HepG2 (cell line): ENCODE results near the gene RPL27A. TPM values are rescaled to one million over a fixed set of nuclear protein-coding genes. Genes with fewer than 3 reads are reported as not detected.

Experiments
- ATAC-seq: fragments of 200-7000 bp; cut with Tn5 transposase; 3 replicates; pipeline ENCODE4 v1.9.1; 2020; ENCODE audit warnings: mild to moderate bottlenecking, moderate library complexity
- BruUV-seq: library from RNA; stranded (reverse); fragments of 400-500 nt; replicated peaks from 2 replicates; lab custom pipeline; 2021; lab: Mats Ljungman, UMichigan
- CTCF ChIA-PET: fragments of 300-600 bp; formaldehyde crosslinking; extraction: SDS; loops from one replicate; lab custom pipeline; 2021; ENCODE audit warnings: low total read pairs, inconsistent platforms, low intra/inter-chr PET ratio; lab: Yijun Ruan, JAX
- POLR2A ChIA-PET: fragments of 350-600 bp; sonication (Branson Sonifier 250); formaldehyde crosslinking; loops from one replicate; lab custom pipeline; 2020; ENCODE audit warnings: antibody characterized with exemption, inconsistent platforms; lab: Yijun Ruan, JAX
- DNase-seq: peaks from one replicate; pipeline ENCODE4 v3.0.0-alpha.2; 2015; ENCODE audit warnings: low spot score
- FAIRE-seq: peaks from 3 replicates; lab custom pipeline; 2011; peaks lifted over from hg19 to GRCh38; lab: Jason Lieb, UNC
- H2AFZ ChIP-seq: one replicate; pipeline ENCODE4 v1.6.1; 2011; ENCODE audit warnings: low read length, inconsistent platforms
- H3K27ac ChIP-seq: fragments of 300-600 bp; 3 replicates; pipeline ENCODE4 v1.8.0; 2011; ENCODE audit warnings: mixed run types, mild to moderate bottlenecking, mixed read lengths, low read length, inconsistent platforms; ENCODE audit not compliant: insufficient read depth; ENCODE audit errors: extremely low read length
- H3K27me3 ChIP-seq, 2 experiments: fragments of 200-600 bp in 1 of 2; 2 replicates in 1 of 2; 3 replicates in 1 of 2; pipeline versions ENCODE4 v1.6.0 to v1.8.0; 2011; ENCODE audit warnings: low read length in 2 of 2, mild to moderate bottlenecking in 2 of 2, moderate library complexity in 2 of 2, inconsistent platforms in 1 of 2; ENCODE audit not compliant: insufficient read depth in 2 of 2, control insufficient read depth in 1 of 2
- H3K36me3 ChIP-seq, 2 experiments: fragments of 200-600 bp in 1 of 2; replicated peaks in 1 of 2; 2 replicates in 1 of 2; 3 replicates in 1 of 2; pipeline versions ENCODE4 v1.5.1 to v1.8.0; 2011; ENCODE audit warnings: low read length in 2 of 2, inconsistent platforms in 1 of 2; ENCODE audit not compliant: insufficient read depth in 2 of 2, control insufficient read depth in 1 of 2
- H3K4me1 ChIP-seq: 2 replicates; pipeline ENCODE4 v1.5.1; 2012; ENCODE audit warnings: low read length, inconsistent platforms; ENCODE audit not compliant: insufficient read depth
- H3K4me2 ChIP-seq: 2 replicates; pipeline ENCODE4 v1.6.0; 2011; ENCODE audit warnings: low read depth, low read length, inconsistent platforms
- H3K4me3 ChIP-seq, 3 experiments: fragments of 200-600 bp in 1 of 3; sonication (generic), shearing (Covaris generic) in 1 of 3; replicated peaks in 1 of 3; 2 replicates each; pipeline ENCODE4 v1.5.1; 2011 to 2016; ENCODE audit warnings: low read length in 3 of 3, inconsistent platforms in 2 of 3, low read depth in 2 of 3, mild to moderate bottlenecking in 2 of 3, control low read depth in 1 of 3, mixed read lengths in 1 of 3; ENCODE audit not compliant: insufficient read depth in 1 of 3
- H3K79me2 ChIP-seq: one replicate; pipeline ENCODE4 v1.6.1; 2011; ENCODE audit warnings: low read length, inconsistent platforms; ENCODE audit not compliant: insufficient read depth
- H3K9ac ChIP-seq: 2 replicates; pipeline ENCODE4 v1.6.0; 2011; ENCODE audit warnings: mild to moderate bottlenecking, low read depth, low read length, inconsistent platforms; ENCODE audit not compliant: insufficient read depth
- H3K9me3 ChIP-seq: 2 replicates; pipeline ENCODE4 v1.5.1; 2012; ENCODE audit warnings: mild to moderate bottlenecking, low read length
- H4K20me1 ChIP-seq: 2 replicates; pipeline ENCODE4 v1.6.0; 2011; ENCODE audit warnings: inconsistent platforms, mild to moderate bottlenecking, low read length, moderate library complexity; ENCODE audit not compliant: insufficient read depth
- CBFB ChIP-seq: sonication (generic); formaldehyde crosslinking; IDR thresholded peaks from 2 replicates; pipeline ENCODE4 v1.4.0; 2020; ENCODE audit warnings: missing genetic modification reagents
- CTCF ChIP-seq: sonication (generic); formaldehyde crosslinking; IDR thresholded peaks from 2 replicates; pipeline ENCODE4 v1.5.0; 2020; ENCODE audit warnings: mild to moderate bottlenecking, missing genetic modification reagents, moderate library complexity
- DDIT3 ChIP-seq: sonication (generic); formaldehyde crosslinking; IDR thresholded peaks from 2 replicates; pipeline ENCODE4 v1.4.0; 2020; ENCODE audit warnings: mild to moderate bottlenecking, missing genetic modification reagents
- DMAP1 ChIP-seq: IDR thresholded peaks from 2 replicates; pipeline ENCODE4 v1.6.1; 2016
- NFE2L2 ChIP-seq: fragments of 150-350 bp; IDR thresholded peaks from 2 replicates; pipeline ENCODE4 v1.6.1; 2014; ENCODE audit warnings: low read length
- POLR2AphosphoS2 ChIP-seq: IDR thresholded peaks from 2 replicates; pipeline ENCODE4 v1.6.1; 2011; ENCODE audit warnings: low read depth, low read length, improper control_type of control experiment
- POLR2AphosphoS5 ChIP-seq: IDR thresholded peaks from 2 replicates; pipeline ENCODE4 v1.6.1; 2012; ENCODE audit warnings: low read depth, low read length
- SCMH1 ChIP-seq: sonication (generic); formaldehyde crosslinking; IDR thresholded peaks from 2 replicates; pipeline ENCODE4 v1.9.0; 2021; ENCODE audit warnings: missing genetic modification reagents, mild to moderate bottlenecking, borderline replicate concordance
- SMAD1 ChIP-seq: sonication (generic); formaldehyde crosslinking; IDR thresholded peaks from 2 replicates; pipeline ENCODE4 v1.4.0; 2020; ENCODE audit warnings: missing genetic modification reagents, low read depth, mild to moderate bottlenecking, borderline replicate concordance
- ZNF790 ChIP-seq: sonication (generic); formaldehyde crosslinking; IDR thresholded peaks from 2 replicates; pipeline ENCODE4 v1.8.0; 2022; ENCODE audit warnings: missing genetic modification reagents, mild to moderate bottlenecking, borderline replicate concordance
- WGBS: methylation state at CpG from one replicate; pipeline ENCODE4 v1.1.6; 2017; ENCODE audit warnings: low lambda C conversion rate; 5-methylcytosine and 5-hydroxymethylcytosine counted together
- in situ Hi-C: cut with HindIII; loops from 2 replicates; pipeline ENCODE4 v1.10.0; 2017; ENCODE audit warnings: low pct_unique_long_range_greater_than_20kb; ENCODE audit not compliant: extremely low pct_ligation_motif_present
- intact Hi-C: fragments of 100-400 bp; cut with micrococcal nuclease; formaldehyde crosslinking; loops from one replicate; pipeline ENCODE4 v1.10.0; 2022; ENCODE audit not compliant: unreplicated experiment
- polyA plus RNA-seq, 8 experiments: library from polyadenylated mRNA; depleted of rRNA in 3 of 8; stranded (reverse) in 7 of 8; unstranded in 1 of 8; fragments of >200 nt; fragmentation: Illumina TruSeq in 4 of 8; extraction: Trizol in 4 of 8; gene quantifications; 2 replicates each; pipeline versions ENCODE4 v1.2.1 to v1.2.3, GENCODE V29; 2011 to 2016; ENCODE audit warnings: low read depth in 4 of 8, missing spikeins in 1 of 8, mixed read lengths in 1 of 8; ENCODE audit not compliant: insufficient read depth in 1 of 8
- total RNA-seq, 5 experiments: library from RNA; depleted of rRNA; stranded (reverse); fragments of >200 nt; fragmentation: Illumina TruSeq; extraction: Trizol; gene quantifications; 2 replicates each; pipeline ENCODE4 v1.2.3, GENCODE V29; 2016; ENCODE audit warnings: low read depth in 1 of 5
- TF ChIP-seq, protein P1 (sequence below): sonication (generic); formaldehyde crosslinking; IDR thresholded peaks from 2 replicates; pipeline ENCODE4 v1.4.0; 2020; ENCODE audit warnings: missing genetic modification reagents, borderline replicate concordance
- TF ChIP-seq, protein P2 (sequence below): IDR thresholded peaks from 2 replicates; pipeline ENCODE4 v1.6.1; 2016; ENCODE audit warnings: missing compliant biosample characterization, missing genetic modification reagents, borderline replicate concordance

Gene RPL27A
- total and polyA plus RNA-seq, 2 of the 13 experiments (the other 11 are each of a cell fraction or from before 2014, with no cell fraction given): 1,531 to 2,153 TPM

DNA sequence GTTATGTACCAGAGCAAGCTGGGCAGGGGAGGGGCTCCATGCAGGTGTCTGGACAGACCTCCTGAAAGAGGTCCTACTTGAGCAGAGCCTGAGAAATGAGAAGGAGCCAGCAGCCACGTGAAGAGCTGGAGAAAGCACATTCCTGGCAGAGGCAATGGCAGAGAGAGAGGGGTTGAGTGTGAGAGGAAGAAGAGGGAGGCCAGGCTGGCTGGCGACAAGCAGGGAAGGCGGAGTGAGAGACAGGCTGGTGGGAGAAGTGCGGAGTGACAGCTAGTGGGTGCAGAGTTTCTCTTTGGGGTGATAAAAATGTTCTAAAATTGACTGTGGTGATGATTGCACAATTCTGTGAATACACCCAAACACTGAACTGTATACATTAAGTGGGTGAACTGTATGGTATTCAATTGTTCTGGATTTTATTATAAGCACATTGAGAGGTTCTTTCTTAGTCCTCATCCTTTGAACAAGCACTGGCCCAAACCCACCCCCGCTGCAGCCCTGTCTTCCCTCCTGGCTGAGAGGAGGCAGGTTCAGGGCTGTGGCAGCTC lies 29.4 kb downstream of the RPL27A start (continued):
- TF ChIP-seq SCMH1 (CRISPR knock-in tag): no peak

DNA sequence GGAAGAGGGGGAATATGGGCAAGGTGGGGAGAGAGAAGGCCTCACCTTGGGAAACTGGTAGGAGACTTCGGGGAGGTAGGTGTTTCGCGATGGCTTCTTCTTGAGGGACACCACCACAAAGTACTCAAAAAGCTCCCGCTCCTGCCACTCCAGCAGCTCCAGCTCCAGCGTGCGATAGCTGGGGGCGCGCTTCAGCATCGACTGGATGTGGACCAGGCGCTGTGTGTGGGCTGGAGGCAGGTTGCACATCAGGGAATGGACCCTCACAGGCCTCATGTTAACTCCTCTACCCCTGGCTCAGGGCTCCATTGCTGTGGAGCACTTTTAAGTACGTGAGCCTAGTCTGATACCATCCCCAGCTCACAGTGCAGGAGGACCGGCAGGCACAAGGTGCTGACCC lies 29.9 kb downstream of the RPL27A start:
- no peaks in the 10 kb centered on the region for H3K27me3 ChIP-seq
- peaks cover 1 to 10% of the 10 kb centered on the region in 2 experiments; a peak in 2 of 5 replicates for H3K36me3 ChIP-seq
- no peak overlapping the region for H3K27ac ChIP-seq
- H3K9ac ChIP-seq: no peak overlapping the region
- peaks cover 47% of the 10 kb centered on the region for H3K4me1 ChIP-seq
- no peaks in the 10 kb centered on the region for H4K20me1 ChIP-seq
- H3K4me2 ChIP-seq: no peak overlapping the region
- no peak for DNase-seq
- intact Hi-C loops (no loop called here), in situ Hi-C loops (no loop called here)
- POLR2A ChIA-PET: interaction anchor here (1.2 kb wide), 1 partner anchor 30 kb away, joined by 3 read pairs; the partner anchor contains the start of gene TRIM66
- no peak for ATAC-seq
- no peak overlapping the region for H2AFZ ChIP-seq
- no peaks in the 10 kb centered on the region for H3K79me2 ChIP-seq
- H3K9me3 ChIP-seq: no peaks in the 10 kb centered on the region
- no TSS peak for BruUV-seq
- FAIRE-seq: no peak
- H3K4me3 ChIP-seq: no peak overlapping the region
- TF ChIP-seq POLR2AphosphoS2 (no peak), SMAD1 (CRISPR knock-in tag) (no peak), DDIT3 (CRISPR knock-in tag) (no peak), POLR2AphosphoS5 (no peak), CBFB (CRISPR knock-in tag) (no peak), ZNF790 (no peak), NFE2L2 (no peak), CTCF (CRISPR knock-in tag) (no peak), DMAP1 (CRISPR knock-in tag) (no peak)
- TF ChIP-seq, protein P1, sequence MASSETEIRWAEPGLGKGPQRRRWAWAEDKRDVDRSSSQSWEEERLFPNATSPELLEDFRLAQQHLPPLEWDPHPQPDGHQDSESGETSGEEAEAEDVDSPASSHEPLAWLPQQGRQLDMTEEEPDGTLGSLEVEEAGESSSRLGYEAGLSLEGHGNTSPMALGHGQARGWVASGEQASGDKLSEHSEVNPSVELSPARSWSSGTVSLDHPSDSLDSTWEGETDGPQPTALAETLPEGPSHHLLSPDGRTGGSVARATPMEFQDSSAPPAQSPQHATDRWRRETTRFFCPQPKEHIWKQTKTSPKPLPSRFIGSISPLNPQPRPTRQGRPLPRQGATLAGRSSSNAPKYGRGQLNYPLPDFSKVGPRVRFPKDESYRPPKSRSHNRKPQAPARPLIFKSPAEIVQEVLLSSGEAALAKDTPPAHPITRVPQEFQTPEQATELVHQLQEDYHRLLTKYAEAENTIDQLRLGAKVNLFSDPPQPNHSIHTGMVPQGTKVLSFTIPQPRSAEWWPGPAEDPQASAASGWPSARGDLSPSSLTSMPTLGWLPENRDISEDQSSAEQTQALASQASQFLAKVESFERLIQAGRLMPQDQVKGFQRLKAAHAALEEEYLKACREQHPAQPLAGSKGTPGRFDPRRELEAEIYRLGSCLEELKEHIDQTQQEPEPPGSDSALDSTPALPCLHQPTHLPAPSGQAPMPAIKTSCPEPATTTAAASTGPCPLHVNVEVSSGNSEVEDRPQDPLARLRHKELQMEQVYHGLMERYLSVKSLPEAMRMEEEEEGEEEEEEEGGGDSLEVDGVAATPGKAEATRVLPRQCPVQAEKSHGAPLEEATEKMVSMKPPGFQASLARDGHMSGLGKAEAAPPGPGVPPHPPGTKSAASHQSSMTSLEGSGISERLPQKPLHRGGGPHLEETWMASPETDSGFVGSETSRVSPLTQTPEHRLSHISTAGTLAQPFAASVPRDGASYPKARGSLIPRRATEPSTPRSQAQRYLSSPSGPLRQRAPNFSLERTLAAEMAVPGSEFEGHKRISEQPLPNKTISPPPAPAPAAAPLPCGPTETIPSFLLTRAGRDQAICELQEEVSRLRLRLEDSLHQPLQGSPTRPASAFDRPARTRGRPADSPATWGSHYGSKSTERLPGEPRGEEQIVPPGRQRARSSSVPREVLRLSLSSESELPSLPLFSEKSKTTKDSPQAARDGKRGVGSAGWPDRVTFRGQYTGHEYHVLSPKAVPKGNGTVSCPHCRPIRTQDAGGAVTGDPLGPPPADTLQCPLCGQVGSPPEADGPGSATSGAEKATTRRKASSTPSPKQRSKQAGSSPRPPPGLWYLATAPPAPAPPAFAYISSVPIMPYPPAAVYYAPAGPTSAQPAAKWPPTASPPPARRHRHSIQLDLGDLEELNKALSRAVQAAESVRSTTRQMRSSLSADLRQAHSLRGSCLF (CRISPR knock-in tag): no peak
- TF ChIP-seq, protein P2, sequence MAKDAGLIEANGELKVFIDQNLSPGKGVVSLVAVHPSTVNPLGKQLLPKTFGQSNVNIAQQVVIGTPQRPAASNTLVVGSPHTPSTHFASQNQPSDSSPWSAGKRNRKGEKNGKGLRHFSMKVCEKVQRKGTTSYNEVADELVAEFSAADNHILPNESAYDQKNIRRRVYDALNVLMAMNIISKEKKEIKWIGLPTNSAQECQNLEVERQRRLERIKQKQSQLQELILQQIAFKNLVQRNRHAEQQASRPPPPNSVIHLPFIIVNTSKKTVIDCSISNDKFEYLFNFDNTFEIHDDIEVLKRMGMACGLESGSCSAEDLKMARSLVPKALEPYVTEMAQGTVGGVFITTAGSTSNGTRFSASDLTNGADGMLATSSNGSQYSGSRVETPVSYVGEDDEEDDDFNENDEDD (CRISPR knock-in tag): no peak
- 99% methylated on average over 10 of the region's 12 CpGs for WGBS
- CTCF ChIA-PET: no interaction called here
